Fibroblast of the aortic adventitia (primary cell): ENCODE data around the gene KCNJ3. TPM values are rescaled to one million over a fixed set of nuclear protein-coding genes. Genes with fewer than 3 reads are reported as not detected.

Experiments used
- DNase-seq: peaks from one replicate; pipeline ENCODE4 v3.0.0-alpha.2; 2010; ENCODE audit warnings: low read depth
- H3K4me3 ChIP-seq: 2 replicates; pipeline ENCODE4 v1.5.1; 2011; ENCODE audit warnings: low read depth, mild to moderate bottlenecking, control low read depth, low read length, moderate library complexity
- CTCF ChIP-seq: IDR thresholded peaks from 2 replicates; pipeline ENCODE4 v1.5.1; 2011; ENCODE audit warnings: mild to moderate bottlenecking, low read length, control low read depth, inconsistent platforms; ENCODE audit not compliant: insufficient read depth
- total RNA-seq: library from RNA; depleted of rRNA; stranded (reverse); fragments of >200 nt; gene quantifications from 2 replicates; pipeline ENCODE4 v1.2.3, GENCODE V29; 2012; ENCODE audit warnings: low replicate concordance

The KCNJ3 gene
- total RNA-seq, 1 donor, result not detected

- H3K4me3 ChIP-seq, result no peak overlapping the region
- no peak for DNase-seq
- TF ChIP-seq CTCF, result no peak
Observed at GRCh38 chr2:154700136-154700535, 1.6 kb downstream of the KCNJ3 start.

- no peak overlapping the region for H3K4me3 ChIP-seq
- no peak for DNase-seq
- no peak for TF ChIP-seq CTCF
Observed at GRCh38 chr2:154704991-154705390, 6.5 kb downstream of the KCNJ3 start.

GRCh38 chr2:154706660-154707059 lies 8.2 kb downstream of the KCNJ3 start:
- H3K4me3 ChIP-seq, result no peak overlapping the region
- no peak for TF ChIP-seq CTCF
- no peak for DNase-seq

- no peak for DNase-seq
- no peak for TF ChIP-seq CTCF
- H3K4me3 ChIP-seq, result no peak overlapping the region
Observed at GRCh38 chr2:154707994-154708575, 9.6 kb downstream of the KCNJ3 start.

- DNase-seq, result no peak
- TF ChIP-seq CTCF, result no peak
- H3K4me3 ChIP-seq, result no peak overlapping the region
Observed at GRCh38 chr2:154709215-154709614, 10.7 kb downstream of the KCNJ3 start.

GRCh38 chr2:154710078-154710477 lies 11.6 kb downstream of the KCNJ3 start:
- no peak for TF ChIP-seq CTCF
- no peak for DNase-seq
- H3K4me3 ChIP-seq, result no peak overlapping the region

GRCh38 chr2:154710685-154711084 lies 12.2 kb downstream of the KCNJ3 start:
- H3K4me3 ChIP-seq, result no peak overlapping the region
- DNase-seq, result no peak
- no peak for TF ChIP-seq CTCF
